Ovary (tissue), 10 donors: ENCODE measurements around the gene NUDT17. TPM values are rescaled to one million over a fixed set of nuclear protein-coding genes. Genes with fewer than 3 reads are reported as not detected.

Experiments used
- DNase-seq, 5 donors: peaks; one replicate each; pipeline ENCODE4 v3.0.0-alpha.2; 2019 to 2020
- H3K27ac ChIP-seq, 2 donors: fragments of 200-600 bp; one replicate each; pipeline versions ENCODE4 v1.5.1 to v1.8.0; 2019 to 2022
- H3K27me3 ChIP-seq: fragments of 200-600 bp; one replicate; pipeline ENCODE4 v1.8.0; 2022
- H3K36me3 ChIP-seq: fragments of 200-600 bp; sonication (generic); one replicate; pipeline ENCODE4 v1.5.1; 2019
- H3K4me1 ChIP-seq: one replicate; pipeline ENCODE4 v1.8.1; 2013; ENCODE audit warnings: mild to moderate bottlenecking, moderate library complexity; ENCODE audit not compliant: insufficient read depth
- H3K4me3 ChIP-seq: fragments of 200-600 bp; sonication (generic); one replicate; pipeline ENCODE4 v1.5.1; 2017
- H3K9me3 ChIP-seq, 2 donors: fragments of 200-600 bp in 1 of 2; sonication (generic) in 1 of 2; one replicate each; pipeline versions ENCODE4 v1.5.1 to v1.8.1; 2013 to 2019; ENCODE audit warnings: mild to moderate bottlenecking in 1 of 2, moderate library complexity in 1 of 2
- CTCF ChIP-seq, 3 donors: fragments of 450-650 bp in 2 of 3; fragments of 200-600 bp in 1 of 3; IDR thresholded peaks; one replicate each; pipeline versions ENCODE4 v1.5.1 to v1.8.0; 2016 to 2022; ENCODE audit warnings: antibody characterized with exemption in 3 of 3, mild to moderate bottlenecking in 1 of 3
- EP300 ChIP-seq: sonication (generic); formaldehyde crosslinking; IDR thresholded peaks from one replicate; pipeline ENCODE4 v1.6.1; 2017; ENCODE audit warnings: antibody characterized with exemption
- POLR2A ChIP-seq: fragments of 450-650 bp; IDR thresholded peaks from one replicate; pipeline ENCODE4 v1.6.1; 2017; ENCODE audit warnings: antibody characterized with exemption, mild to moderate bottlenecking, moderate library complexity
- WGBS, 3 donors: extraction: QIAGEN DNeasy Blood & Tissue Kit in 1 of 3; methylation state at CpG; one replicate each; pipeline versions ENCODE4 v1.1.5 to v1.1.7; 2013 to 2017; 5-methylcytosine and 5-hydroxymethylcytosine counted together
- intact Hi-C, 4 donors: fragments of 100-400 bp; cut with DNase I; formaldehyde crosslinking; loops; one replicate each; pipeline versions ENCODE4 v1.11.0 to v1.15.1; 2022 to 2023
- long read RNA-seq, 3 donors: library from polyadenylated mRNA in 2 of 3; unstranded in 2 of 3; transcript quantifications; one replicate each; pipeline ENCODE4 v2.0.0 and lab custom pipeline, GENCODE V29; 2021 to 2026
- polyA plus RNA-seq, 2 donors: library from polyadenylated mRNA; stranded (reverse); fragments of 200-250 nt in 1 of 2; fragments of 350-450 nt in 1 of 2; fragmentation: Illumina TruSeq in 1 of 2; extraction: RNeasy Lipid Tissue Mini Kit (QIAGEN cat#74804) in 1 of 2; gene quantifications; one replicate each; pipeline ENCODE4 v1.2.3, GENCODE V29; 2013 to 2014
- total RNA-seq, 7 donors: library from RNA; depleted of rRNA in 2 of 7; stranded (reverse); fragments of >200 nt in 2 of 7; fragmentation: NEBNext Ultra II Directional in 3 of 7; extraction: Animal tissue kit (Norgen Biotek cat#: 25700) in 3 of 7; gene quantifications; one replicate each; pipeline versions ENCODE4 v1.1.0 to v1.2.4, GENCODE V29; 2016 to 2023
- donor health status: DM: no; HTN: no; CAD: no; lungs with moderate emphysema.
- donor health status: DM: no; HTN: no; CAD: no.
- donor health status: Bipolar disorder and iron deficiency.
- donor health status: DM: yes; HTN: yes; CAD: no.
- donor health status: DM: no; HTN: no; CAD: no.
- donor health status: DM: yes; HTN: yes; CAD: no.

Gene NUDT17
- total RNA-seq: 1 to 10 TPM; 2.3 to 5.1 (median 2.9) TPM
- polyA plus RNA-seq: 1 to 10 TPM; 3.9 to 4.8 TPM
- long read RNA-seq, donor 1, partial matches to known transcripts: 2 of 15 reads
- long read RNA-seq, donor 1, other reads (novel, unspliced or antisense): 12 of 15 reads
- long read RNA-seq, donor 2, partial matches to known transcripts: 18 of 35 reads
- long read RNA-seq, donor 2, other reads (novel, unspliced or antisense): 17 of 35 reads
- long read RNA-seq, donor 3, partial matches to known transcripts: 1 of 6 reads
- long read RNA-seq, donor 3, other reads (novel, unspliced or antisense): 4 of 6 reads

GRCh38 chr1:145845514-145846161, at the start of gene NUDT17:
TSS of gene NUDT17 (plus strand) at chr1:145845630. CDS start at chr1:145845641, 11 bp downstream.
- WGBS, 3 donors: 2 to 3% (median 2%) methylated on average over 44 to 50 of the region's 50 CpGs
- no peaks in the 10 kb centered on the region for H3K36me3 ChIP-seq
- peak within 1 kb of the TSS; percentile 58 for H3K4me3 ChIP-seq
- no peaks in the 10 kb centered on the region for H3K27me3 ChIP-seq
- H3K9me3 ChIP-seq: no peaks in the 10 kb centered on the region
- H3K4me1 ChIP-seq: peaks cover 7% of the 10 kb centered on the region
- no peak for TF ChIP-seq POLR2A
- peak; percentile 70 to 97 (median 88) for TF ChIP-seq CTCF (IDR thresholded peaks at IDR 0.05)
- TF ChIP-seq EP300: no peak
- H3K27ac ChIP-seq: peak within 1 kb of the TSS; percentile 18 to 70
- intact Hi-C loops: loop anchor here in 3 of 4 donors (5.0 to 10.0 kb wide), 3 partner anchors 67 to 169 kb away; partner anchors contain the start of gene ITGA10 (in 1 of the 3)
- DNase-seq: peak; percentile 74 to 86 (median 81)

- Histone ChIP-seq H3K9me3 (no peaks in the 10 kb centered on the region), H3K27me3 (no peaks in the 10 kb centered on the region), H3K4me3 (no peak overlapping the region), H3K27ac (no peak overlapping the region), H3K4me1 (peaks cover 1% of the 10 kb centered on the region), H3K36me3 (no peaks in the 10 kb centered on the region)
- no peak for DNase-seq
- WGBS, 3 donors: 0 to 100% (median 35%) methylated on average over 1 of the region's 1 CpG
- TF ChIP-seq CTCF (IDR thresholded peaks at IDR 0.05) (no peak), EP300 (no peak), POLR2A (no peak)
- intact Hi-C loops: no loop called here
Measured at GRCh38 chr1:145796753-145797152, 48.7 kb upstream of the NUDT17 start.

GRCh38 chr1:145799806-145800205, 45.6 kb upstream of the NUDT17 start:
- DNase-seq: no peak
- H3K9me3 ChIP-seq: no peaks in the 10 kb centered on the region
- H3K27me3 ChIP-seq: no peaks in the 10 kb centered on the region
- peaks cover 4% of the 10 kb centered on the region for H3K4me1 ChIP-seq
- no peaks in the 10 kb centered on the region for H3K36me3 ChIP-seq
- intact Hi-C loops: no loop called here
- H3K4me3 ChIP-seq: no peak overlapping the region
- WGBS, 3 donors: 66 to 79% (median 79%) methylated on average over 2 of the region's 2 CpGs
- no peak for TF ChIP-seq EP300
- TF ChIP-seq POLR2A: no peak
- TF ChIP-seq CTCF (IDR thresholded peaks at IDR 0.05): no peak
- H3K27ac ChIP-seq: no peak overlapping the region

- H3K36me3 ChIP-seq: no peaks in the 10 kb centered on the region
- 75 to 78% (median 77%) methylated on average over 3 of the region's 3 CpGs for WGBS, 3 donors
- H3K27ac ChIP-seq: no peak overlapping the region
- no peaks in the 10 kb centered on the region for H3K27me3 ChIP-seq
- TF ChIP-seq POLR2A: no peak
- TF ChIP-seq EP300: no peak
- no peak for TF ChIP-seq CTCF (IDR thresholded peaks at IDR 0.05)
- no peak overlapping the region for H3K4me3 ChIP-seq
- no peak for DNase-seq
- no peaks in the 10 kb centered on the region for H3K9me3 ChIP-seq
- H3K4me1 ChIP-seq: peaks cover 4% of the 10 kb centered on the region
- intact Hi-C loops: no loop called here
Measured at GRCh38 chr1:145804235-145805045, 41.0 kb upstream of the NUDT17 start.
